Activated CD4-positive, CD25-positive, alpha-beta regulatory T cell (primary cell): Measurements from ENCODE around the gene SLC16A5.
"Not testable (repeated sequence)": the region's sequence is repeated elsewhere in the genome, so short reads cannot be mapped to it uniquely, and the experiment has no call there.

Experiments used
- DNase-seq, 4 experiments: peaks; one replicate each; lab custom pipeline; 2025; lab: John Stamatoyannopoulos, UW

Gene SLC16A5

GRCh38 chr17:75133001-75133400 lies 45.2 kb downstream of the SLC16A5 start:
- no peak for DNase-seq

GRCh38 chr17:75133607-75134347 lies 46.0 kb downstream of the SLC16A5 start:
- DNase-seq = not testable (repeated sequence)

- DNase-seq = no peak
These were observed 47.7 kb downstream of the SLC16A5 start for GRCh38 chr17:75135452-75135851.

- no peak for DNase-seq
These were observed 48.2 kb downstream of the SLC16A5 start for GRCh38 chr17:75135946-75136345.

GRCh38 chr17:75137762-75138161 lies 50.0 kb downstream of the SLC16A5 start:
- not testable (repeated sequence) for DNase-seq

- DNase-seq = no peak
These were observed 50.8 kb downstream of the SLC16A5 start for GRCh38 chr17:75138519-75138918.

GRCh38 chr17:75142236-75142971 lies 54.6 kb downstream of the SLC16A5 start:
- no peak for DNase-seq

- no peak for DNase-seq
These were observed 57.2 kb downstream of the SLC16A5 start for GRCh38 chr17:75144816-75145512.

- DNase-seq = no peak
These were observed 58.8 kb downstream of the SLC16A5 start for GRCh38 chr17:75146592-75146991.

- no peak for DNase-seq
These were observed 60.3 kb downstream of the SLC16A5 start for GRCh38 chr17:75147878-75148546.

GRCh38 chr17:75151930-75152329 lies 64.2 kb downstream of the SLC16A5 start:
- DNase-seq = no peak

- no peak for DNase-seq
These were observed 64.8 kb downstream of the SLC16A5 start for GRCh38 chr17:75152523-75152921.

GRCh38 chr17:75152922-75153779 lies 65.4 kb downstream of the SLC16A5 start:
- DNase-seq = no peak

GRCh38 chr17:75153780-75154194 lies 66.0 kb downstream of the SLC16A5 start:
- DNase-seq = no peak

- peak; percentile 95 to 97 (median 96) for DNase-seq
These were observed 66.7 kb downstream of the SLC16A5 start, which contains the start of gene JPT1 for GRCh38 chr17:75154195-75155106. TSS of gene JPT1 (minus strand) at chr17:75154512. CDS start at chr17:75154397, 115 bp downstream.

GRCh38 chr17:75155191-75155601 lies 67.4 kb downstream of the SLC16A5 start:
- DNase-seq = no peak
